ENCODE measurements around the gene TNFRSF14.

DNA sequence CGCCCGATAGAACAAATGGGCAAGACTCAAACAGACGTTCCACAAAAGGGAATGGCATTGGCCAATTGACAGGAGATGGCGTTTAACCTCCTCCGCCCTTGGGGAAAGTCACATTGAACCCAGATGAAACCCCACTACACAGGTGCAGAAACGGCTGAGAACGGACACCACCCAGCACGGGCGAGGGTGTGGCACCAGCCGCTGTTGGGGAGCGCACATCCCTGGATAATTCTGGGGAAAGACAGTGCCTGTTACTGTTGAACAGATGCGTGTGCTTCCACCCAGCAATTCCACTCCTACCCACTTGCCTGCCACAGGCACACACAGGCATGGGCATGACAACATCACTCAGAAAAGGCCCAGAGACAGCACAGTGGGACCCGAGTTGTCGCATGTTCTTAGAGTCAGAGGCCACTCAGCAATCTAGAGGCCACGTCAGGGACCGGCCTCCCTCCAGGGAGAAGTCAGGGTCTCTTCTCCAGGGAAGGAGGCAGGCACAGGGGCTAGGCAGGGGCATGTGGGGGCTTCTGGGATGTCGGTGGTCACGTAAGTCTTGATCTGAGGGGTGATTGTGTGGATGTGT lies 45.6 kb downstream of the TNFRSF14 start:
- TF ChIP-seq, protein P1, sequence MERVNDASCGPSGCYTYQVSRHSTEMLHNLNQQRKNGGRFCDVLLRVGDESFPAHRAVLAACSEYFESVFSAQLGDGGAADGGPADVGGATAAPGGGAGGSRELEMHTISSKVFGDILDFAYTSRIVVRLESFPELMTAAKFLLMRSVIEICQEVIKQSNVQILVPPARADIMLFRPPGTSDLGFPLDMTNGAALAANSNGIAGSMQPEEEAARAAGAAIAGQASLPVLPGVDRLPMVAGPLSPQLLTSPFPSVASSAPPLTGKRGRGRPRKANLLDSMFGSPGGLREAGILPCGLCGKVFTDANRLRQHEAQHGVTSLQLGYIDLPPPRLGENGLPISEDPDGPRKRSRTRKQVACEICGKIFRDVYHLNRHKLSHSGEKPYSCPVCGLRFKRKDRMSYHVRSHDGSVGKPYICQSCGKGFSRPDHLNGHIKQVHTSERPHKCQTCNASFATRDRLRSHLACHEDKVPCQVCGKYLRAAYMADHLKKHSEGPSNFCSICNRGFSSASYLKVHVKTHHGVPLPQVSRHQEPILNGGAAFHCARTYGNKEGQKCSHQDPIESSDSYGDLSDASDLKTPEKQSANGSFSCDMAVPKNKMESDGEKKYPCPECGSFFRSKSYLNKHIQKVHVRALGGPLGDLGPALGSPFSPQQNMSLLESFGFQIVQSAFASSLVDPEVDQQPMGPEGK (CRISPR knock-in tag; IDR thresholded peaks at IDR 0.05; ENCODE audit: borderline replicate concordance): no peak
- TF ChIP-seq ZFP3 (CRISPR knock-in tag; IDR thresholded peaks at IDR 0.05) (no peak), TCF4 (CRISPR knock-in tag; IDR thresholded peaks at IDR 0.05; ENCODE audit: borderline replicate concordance) (no peak), RARB (CRISPR knock-in tag; IDR thresholded peaks at IDR 0.05) (no peak)
- TF ChIP-seq, protein P2, sequence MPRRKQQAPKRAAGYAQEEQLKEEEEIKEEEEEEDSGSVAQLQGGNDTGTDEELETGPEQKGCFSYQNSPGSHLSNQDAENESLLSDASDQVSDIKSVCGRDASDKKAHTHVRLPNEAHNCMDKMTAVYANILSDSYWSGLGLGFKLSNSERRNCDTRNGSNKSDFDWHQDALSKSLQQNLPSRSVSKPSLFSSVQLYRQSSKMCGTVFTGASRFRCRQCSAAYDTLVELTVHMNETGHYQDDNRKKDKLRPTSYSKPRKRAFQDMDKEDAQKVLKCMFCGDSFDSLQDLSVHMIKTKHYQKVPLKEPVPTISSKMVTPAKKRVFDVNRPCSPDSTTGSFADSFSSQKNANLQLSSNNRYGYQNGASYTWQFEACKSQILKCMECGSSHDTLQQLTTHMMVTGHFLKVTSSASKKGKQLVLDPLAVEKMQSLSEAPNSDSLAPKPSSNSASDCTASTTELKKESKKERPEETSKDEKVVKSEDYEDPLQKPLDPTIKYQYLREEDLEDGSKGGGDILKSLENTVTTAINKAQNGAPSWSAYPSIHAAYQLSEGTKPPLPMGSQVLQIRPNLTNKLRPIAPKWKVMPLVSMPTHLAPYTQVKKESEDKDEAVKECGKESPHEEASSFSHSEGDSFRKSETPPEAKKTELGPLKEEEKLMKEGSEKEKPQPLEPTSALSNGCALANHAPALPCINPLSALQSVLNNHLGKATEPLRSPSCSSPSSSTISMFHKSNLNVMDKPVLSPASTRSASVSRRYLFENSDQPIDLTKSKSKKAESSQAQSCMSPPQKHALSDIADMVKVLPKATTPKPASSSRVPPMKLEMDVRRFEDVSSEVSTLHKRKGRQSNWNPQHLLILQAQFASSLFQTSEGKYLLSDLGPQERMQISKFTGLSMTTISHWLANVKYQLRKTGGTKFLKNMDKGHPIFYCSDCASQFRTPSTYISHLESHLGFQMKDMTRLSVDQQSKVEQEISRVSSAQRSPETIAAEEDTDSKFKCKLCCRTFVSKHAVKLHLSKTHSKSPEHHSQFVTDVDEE (CRISPR knock-in tag; IDR thresholded peaks at IDR 0.05): no peak

All from SK-N-SH treated with all-trans-retinoic acid at 6 μM for 48 hours (cell line).